Measurements from ENCODE around the gene PLA2G15.

Gene PLA2G15

DNA sequence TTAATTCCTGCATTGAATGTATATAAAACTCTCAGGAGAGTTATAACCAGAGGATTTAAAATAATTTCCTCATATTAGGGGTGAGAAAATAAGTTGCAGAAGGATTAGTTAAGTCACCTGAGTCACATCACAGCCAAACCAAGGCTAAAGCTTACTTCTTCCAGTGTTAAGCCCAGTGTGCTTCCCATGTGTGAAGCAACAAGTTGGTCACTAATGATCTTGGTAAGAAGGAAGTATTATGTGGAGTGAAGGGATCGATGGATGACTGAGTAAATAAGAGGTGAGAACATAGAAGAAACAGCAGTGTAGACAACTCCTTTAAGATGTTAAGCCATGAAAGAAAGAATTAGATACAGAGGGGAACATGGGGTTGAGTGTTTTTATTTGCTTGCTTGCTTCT, 29.9 kb upstream of the PLA2G15 start:
- Histone ChIP-seq H4K20me1 (ENCODE audit: low read depth, low read length) (no peaks in the 10 kb centered on the region), H3K36me3 (ENCODE audit: low read length) (no peaks in the 10 kb centered on the region), H3K9ac (ENCODE audit: low read length) (no peak overlapping the region), H3K9me2 (replicated peaks; ENCODE audit: insufficient read depth, low read length) (no peaks in the 10 kb centered on the region), H3F3A (ENCODE audit: insufficient read depth) (no peaks in the 10 kb centered on the region), H3K4me3 (ENCODE audit: insufficient read depth, low read length, poor library complexity, severe bottlenecking) (no peak overlapping the region), H3K9me3 (ENCODE audit: insufficient read depth, low read length) (no peaks in the 10 kb centered on the region), H3K4me2 (ENCODE audit: low read depth, low read length, poor library complexity, severe bottlenecking) (no peak overlapping the region), H3K27ac (ENCODE audit: low read depth, low read length) (no peak overlapping the region), H3K27me3 (ENCODE audit: low read length) (no peaks in the 10 kb centered on the region), H2AFZ (ENCODE audit: low read depth, low read length, severe bottlenecking) (no peak overlapping the region), H3K79me2 (ENCODE audit: insufficient read depth, low read length) (no peaks in the 10 kb centered on the region)
- TF ChIP-seq EZH2phosphoT487 (conservative IDR thresholded peaks at IDR 0.05; ENCODE audit: low read length): no peak
- no peak for TF ChIP-seq CTCF (IDR thresholded peaks at IDR 0.05; ENCODE audit: insufficient read depth, low read length, poor library complexity, severe bottlenecking)

DNA sequence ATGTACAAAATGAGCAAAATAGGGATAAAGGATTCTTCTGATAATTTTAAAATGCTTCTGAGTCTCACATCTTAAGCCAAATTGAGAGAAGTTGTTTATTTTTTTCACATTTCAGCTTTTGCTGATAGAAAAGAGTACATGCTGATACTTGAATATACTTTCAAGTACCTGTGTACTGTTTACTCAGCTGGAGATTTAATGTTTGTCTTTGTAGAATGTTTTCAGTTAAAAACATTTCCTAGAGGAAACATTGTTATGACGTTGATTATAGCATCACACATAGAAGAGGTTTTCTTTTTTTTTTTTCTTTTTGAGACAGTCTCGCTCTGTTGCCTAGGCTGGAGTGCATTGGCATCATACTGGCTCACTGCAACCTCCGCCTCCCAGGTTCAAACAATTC, 28.9 kb upstream of the PLA2G15 start:
- H3K27ac ChIP-seq (ENCODE audit: low read depth, low read length): no peak overlapping the region

GRCh38 chr16:68217506-68217905, 27.7 kb upstream of the PLA2G15 start:
- Histone ChIP-seq H3K36me3 (ENCODE audit: low read length) (no peaks in the 10 kb centered on the region), H2AFZ (ENCODE audit: low read depth, low read length, severe bottlenecking) (no peak overlapping the region), H3K27ac (ENCODE audit: low read depth, low read length) (no peak overlapping the region), H3K4me3 (ENCODE audit: insufficient read depth, low read length, poor library complexity, severe bottlenecking) (no peak overlapping the region), H3K9me2 (replicated peaks; ENCODE audit: insufficient read depth, low read length) (no peaks in the 10 kb centered on the region), H3K4me2 (ENCODE audit: low read depth, low read length, poor library complexity, severe bottlenecking) (no peak overlapping the region), H3F3A (ENCODE audit: insufficient read depth) (no peaks in the 10 kb centered on the region), H3K9ac (ENCODE audit: low read length) (no peak overlapping the region), H3K27me3 (ENCODE audit: low read length) (no peaks in the 10 kb centered on the region), H3K9me3 (ENCODE audit: insufficient read depth, low read length) (no peaks in the 10 kb centered on the region), H4K20me1 (ENCODE audit: low read depth, low read length) (no peaks in the 10 kb centered on the region), H3K79me2 (ENCODE audit: insufficient read depth, low read length) (no peaks in the 10 kb centered on the region)
- no peak for TF ChIP-seq EZH2phosphoT487 (conservative IDR thresholded peaks at IDR 0.05; ENCODE audit: low read length)

More for the DNA sequence above, 28.9 kb upstream of the PLA2G15 start:
- Histone ChIP-seq H3K4me2 (ENCODE audit: low read depth, low read length, poor library complexity, severe bottlenecking) (no peak overlapping the region), H3K9me2 (replicated peaks; ENCODE audit: insufficient read depth, low read length) (no peaks in the 10 kb centered on the region), H3K79me2 (ENCODE audit: insufficient read depth, low read length) (no peaks in the 10 kb centered on the region), H3K27me3 (ENCODE audit: low read length) (no peaks in the 10 kb centered on the region), H3K36me3 (ENCODE audit: low read length) (no peaks in the 10 kb centered on the region), H3K9ac (ENCODE audit: low read length) (no peak overlapping the region), H4K20me1 (ENCODE audit: low read depth, low read length) (no peaks in the 10 kb centered on the region), H3K4me3 (ENCODE audit: insufficient read depth, low read length, poor library complexity, severe bottlenecking) (no peak overlapping the region), H2AFZ (ENCODE audit: low read depth, low read length, severe bottlenecking) (no peak overlapping the region), H3F3A (ENCODE audit: insufficient read depth) (no peaks in the 10 kb centered on the region), H3K9me3 (ENCODE audit: insufficient read depth, low read length) (no peaks in the 10 kb centered on the region)
- TF ChIP-seq CTCF (IDR thresholded peaks at IDR 0.05; ENCODE audit: insufficient read depth, low read length, poor library complexity, severe bottlenecking) (no peak), EZH2phosphoT487 (conservative IDR thresholded peaks at IDR 0.05; ENCODE audit: low read length) (no peak)

DNA sequence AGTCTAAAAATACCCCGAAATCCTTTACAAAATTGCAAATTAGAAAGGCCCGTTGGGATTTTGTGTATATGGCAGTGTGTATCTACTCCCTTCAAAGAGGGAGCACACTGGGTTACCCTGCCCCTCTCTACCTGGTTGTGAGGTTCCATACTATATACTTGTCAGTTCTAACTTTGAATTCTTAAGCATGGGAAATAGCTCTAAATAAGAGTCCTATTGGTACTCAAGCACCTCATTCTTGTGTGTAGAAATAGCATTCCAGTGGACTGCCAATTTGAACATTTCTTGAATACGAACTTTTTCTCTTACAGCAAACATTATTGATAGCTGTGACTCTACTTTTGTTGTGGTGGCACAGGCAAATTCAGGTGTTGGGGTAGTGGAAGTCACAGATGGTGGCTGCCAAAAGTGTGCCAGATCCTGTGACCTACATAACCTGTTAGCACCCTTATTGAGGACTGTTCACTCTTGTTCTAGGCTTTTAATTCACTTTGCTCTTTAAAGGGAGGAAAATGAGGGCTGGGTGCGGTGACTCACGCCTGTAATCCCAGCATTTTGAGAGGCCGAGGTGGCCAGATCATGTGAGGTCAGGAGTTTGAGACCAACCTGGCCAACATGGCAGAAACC, 25.3 kb upstream of the PLA2G15 start:
- Histone ChIP-seq H2AFZ (ENCODE audit: low read depth, low read length, severe bottlenecking) (no peak overlapping the region), H4K20me1 (ENCODE audit: low read depth, low read length) (no peaks in the 10 kb centered on the region), H3K27ac (ENCODE audit: low read depth, low read length) (no peak overlapping the region), H3K79me2 (ENCODE audit: insufficient read depth, low read length) (no peaks in the 10 kb centered on the region), H3K36me3 (ENCODE audit: low read length) (no peaks in the 10 kb centered on the region), H3F3A (ENCODE audit: insufficient read depth) (no peaks in the 10 kb centered on the region), H3K4me2 (ENCODE audit: low read depth, low read length, poor library complexity, severe bottlenecking) (no peak overlapping the region), H3K4me3 (ENCODE audit: insufficient read depth, low read length, poor library complexity, severe bottlenecking) (no peak overlapping the region), H3K9me3 (ENCODE audit: insufficient read depth, low read length) (no peaks in the 10 kb centered on the region), H3K9ac (ENCODE audit: low read length) (no peak overlapping the region), H3K9me2 (replicated peaks; ENCODE audit: insufficient read depth, low read length) (no peaks in the 10 kb centered on the region), H3K27me3 (ENCODE audit: low read length) (no peaks in the 10 kb centered on the region)
- TF ChIP-seq EZH2phosphoT487 (conservative IDR thresholded peaks at IDR 0.05; ENCODE audit: low read length) (no peak), CTCF (IDR thresholded peaks at IDR 0.05; ENCODE audit: insufficient read depth, low read length, poor library complexity, severe bottlenecking) (no peak)
